Islet precursor cell (in vitro differentiated cells): ENCODE data around the gene ASIP.
A peak's percentile ranks its signal among the peaks of the same experiment; 100 is the strongest.
"Not testable (repeated sequence)": the region's sequence is repeated elsewhere in the genome, so short reads cannot be mapped to it uniquely, and the experiment has no call there.

ENCODE experiments used
- DNase-seq: peaks from one replicate; pipeline ENCODE4 v3.0.0-alpha.2; 2018

The ASIP gene

DNA sequence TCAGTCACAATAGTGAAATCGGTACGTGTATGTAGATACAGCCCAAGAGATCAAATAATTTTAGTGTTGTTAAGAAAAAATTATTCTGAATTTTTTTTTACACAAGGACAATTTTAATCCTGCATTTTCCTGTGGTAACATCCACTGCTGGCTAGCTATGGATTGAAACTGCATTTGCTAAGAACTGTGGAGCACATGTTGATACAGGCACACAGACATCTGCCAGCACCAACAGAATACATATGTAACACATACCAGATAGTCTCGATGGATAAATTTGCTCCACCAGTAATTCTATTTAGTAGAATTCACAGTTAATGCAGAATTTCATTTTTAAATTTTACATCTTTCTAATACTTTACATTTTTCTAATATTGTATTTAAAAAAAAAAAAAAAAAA is 2.2 kb downstream of the ASIP start:
- no peak for DNase-seq

DNA sequence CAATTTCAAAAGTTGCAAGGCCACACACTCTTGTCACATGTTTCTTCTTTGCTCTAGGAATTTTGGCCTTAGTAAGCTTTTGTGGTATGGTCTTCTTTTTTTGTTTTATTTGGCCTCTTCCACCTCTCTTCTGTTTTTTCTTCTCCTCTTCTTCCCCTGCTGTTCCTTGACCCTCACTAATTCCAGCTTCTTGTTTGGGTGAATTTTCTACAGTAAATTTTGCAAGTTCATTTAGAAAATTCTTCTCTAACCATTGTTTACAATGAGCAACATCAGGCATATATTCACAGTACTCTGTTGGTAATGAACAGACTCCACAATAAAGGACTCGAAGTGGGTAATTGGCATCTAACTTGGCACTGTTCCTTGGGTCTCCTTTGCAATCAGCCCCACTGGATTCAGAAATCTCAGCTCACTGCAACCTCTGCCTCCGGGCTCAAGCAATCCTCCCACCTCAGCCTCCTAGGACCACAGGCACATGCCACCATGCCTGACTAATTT is 5.0 kb downstream of the ASIP start:
- no peak for DNase-seq

DNA sequence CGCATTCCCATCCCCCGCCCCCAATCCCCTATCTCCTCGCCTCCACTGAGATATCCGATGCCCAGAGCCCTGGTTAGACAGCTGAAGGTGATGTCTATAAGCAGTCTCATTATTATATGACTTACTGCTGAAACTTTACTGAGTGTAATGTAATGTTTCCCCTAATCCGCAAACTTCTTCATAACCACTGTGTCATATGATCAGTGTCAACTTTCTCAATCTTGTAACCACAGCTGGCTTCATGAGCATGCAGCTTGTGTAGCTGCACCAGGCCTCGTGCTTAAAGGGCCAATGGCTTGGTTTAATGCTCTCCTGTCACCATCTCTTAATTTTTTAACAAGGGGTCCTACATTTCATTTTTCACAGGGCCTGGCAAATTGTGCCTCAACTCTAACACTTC is 8.1 kb downstream of the ASIP start:
- DNase-seq = no peak

DNA sequence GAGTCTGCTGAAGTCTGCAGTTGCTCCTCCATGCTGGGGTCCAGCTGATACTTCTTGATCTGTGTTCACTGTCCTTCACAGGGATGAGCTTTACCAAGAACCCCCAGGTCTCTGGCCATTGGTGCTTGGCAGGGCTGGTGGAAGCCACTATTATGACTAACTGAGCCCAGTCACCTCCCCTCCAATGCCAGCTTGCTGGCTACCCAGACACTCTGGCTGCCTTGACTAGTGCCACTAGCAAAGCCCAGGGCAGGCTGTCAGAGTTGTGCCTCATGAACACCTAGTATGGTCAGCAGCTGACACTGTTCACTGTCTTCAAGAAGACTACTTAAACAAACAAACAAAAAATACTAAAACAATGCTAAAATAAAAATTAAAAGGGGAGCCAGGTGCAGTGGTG is 8.8 kb downstream of the ASIP start:
- DNase-seq = no peak

DNA sequence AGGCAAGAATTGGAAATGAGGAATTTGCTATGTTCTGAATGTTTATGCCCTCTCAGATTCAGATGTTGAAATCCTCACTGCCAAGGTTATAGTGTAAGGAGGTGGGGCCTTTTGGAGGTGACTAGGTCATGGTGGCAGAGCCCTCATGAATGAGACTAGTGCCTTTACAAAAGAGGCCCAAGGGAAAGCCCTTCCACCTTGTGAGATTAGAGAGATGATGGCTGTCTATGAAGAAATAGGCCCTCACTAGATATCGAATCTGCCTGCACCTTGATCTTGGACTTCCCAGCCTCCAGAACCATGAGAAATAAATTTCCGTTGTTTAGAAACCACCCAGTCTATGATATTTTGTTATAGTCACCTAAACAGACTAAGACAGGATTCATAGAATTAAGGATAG is 10.4 kb downstream of the ASIP start:
- no peak for DNase-seq

DNA sequence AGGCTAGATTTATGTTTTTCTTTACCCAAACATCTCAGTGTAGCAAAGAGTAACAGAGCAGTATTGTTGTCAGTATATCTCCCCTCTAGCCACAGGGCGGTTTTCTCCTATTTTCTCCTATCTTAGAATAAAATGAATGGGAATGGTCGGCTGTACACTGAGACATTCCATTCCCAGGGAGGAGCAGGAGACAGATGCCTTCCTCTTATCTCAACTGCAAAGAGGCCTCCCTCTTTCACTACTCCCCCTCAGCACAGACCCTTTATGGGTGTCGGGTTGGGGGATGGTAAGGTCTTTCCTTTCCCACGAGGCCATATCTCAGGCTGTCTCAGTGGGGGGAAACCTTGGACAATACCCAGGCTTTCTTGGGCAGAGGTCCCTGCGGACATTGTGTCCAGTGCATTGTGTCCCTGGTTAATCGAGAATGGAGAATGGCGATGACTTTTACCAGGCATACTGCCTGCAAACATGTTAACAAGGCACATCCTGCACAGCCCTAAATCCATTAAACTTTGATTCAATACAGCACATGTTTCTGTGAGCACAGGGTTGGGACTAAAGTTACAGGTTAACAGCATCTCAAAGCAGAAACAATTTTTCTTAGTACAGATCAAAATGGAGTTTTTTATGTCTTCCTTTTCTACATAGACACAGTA is 11.3 kb downstream of the ASIP start:
- peak; percentile 57 for DNase-seq

DNA sequence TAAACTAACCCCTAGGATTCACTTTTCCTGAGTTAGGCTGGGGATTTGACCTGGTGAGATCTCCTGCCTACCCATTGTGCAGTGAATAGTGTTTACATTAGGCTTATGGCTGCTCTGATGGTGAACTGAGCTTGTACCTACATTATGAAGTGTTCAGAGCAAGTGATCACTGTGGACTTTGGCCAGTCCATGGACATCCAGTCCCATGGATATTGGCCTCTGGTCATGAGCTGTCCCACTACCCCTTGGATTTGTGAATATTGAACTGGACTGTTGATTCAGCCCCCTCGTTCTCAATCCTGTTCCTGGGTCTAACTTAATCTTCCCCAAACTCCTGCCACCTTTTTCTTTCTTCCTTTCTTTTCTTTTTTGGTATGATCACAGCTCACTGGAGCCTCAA is 13.8 kb downstream of the ASIP start:
- DNase-seq = no peak

DNA sequence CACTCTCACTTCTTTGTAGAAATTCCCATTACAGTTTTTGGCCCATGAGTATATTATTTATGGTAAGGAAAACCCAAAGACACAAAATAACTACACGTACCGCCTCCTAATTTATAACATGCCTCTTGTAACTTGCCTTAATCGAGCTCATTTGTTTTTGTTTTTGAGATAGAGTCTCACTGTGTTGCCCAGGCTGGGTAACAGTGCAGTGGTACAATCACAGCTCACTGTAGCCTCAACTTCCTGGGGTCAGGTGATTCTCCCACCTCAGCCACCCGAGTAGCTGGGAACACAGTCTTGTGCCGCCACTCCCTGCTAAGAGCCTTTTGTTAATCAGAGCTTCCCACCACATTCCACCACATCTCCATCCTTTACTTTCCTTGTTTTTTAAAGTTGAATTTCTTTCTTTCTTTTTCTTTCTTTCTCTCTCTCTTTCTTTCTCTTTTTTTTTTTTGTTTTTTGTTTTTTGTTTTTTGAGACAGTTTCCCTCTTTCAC is 15.5 kb downstream of the ASIP start:
- no peak for DNase-seq

DNA sequence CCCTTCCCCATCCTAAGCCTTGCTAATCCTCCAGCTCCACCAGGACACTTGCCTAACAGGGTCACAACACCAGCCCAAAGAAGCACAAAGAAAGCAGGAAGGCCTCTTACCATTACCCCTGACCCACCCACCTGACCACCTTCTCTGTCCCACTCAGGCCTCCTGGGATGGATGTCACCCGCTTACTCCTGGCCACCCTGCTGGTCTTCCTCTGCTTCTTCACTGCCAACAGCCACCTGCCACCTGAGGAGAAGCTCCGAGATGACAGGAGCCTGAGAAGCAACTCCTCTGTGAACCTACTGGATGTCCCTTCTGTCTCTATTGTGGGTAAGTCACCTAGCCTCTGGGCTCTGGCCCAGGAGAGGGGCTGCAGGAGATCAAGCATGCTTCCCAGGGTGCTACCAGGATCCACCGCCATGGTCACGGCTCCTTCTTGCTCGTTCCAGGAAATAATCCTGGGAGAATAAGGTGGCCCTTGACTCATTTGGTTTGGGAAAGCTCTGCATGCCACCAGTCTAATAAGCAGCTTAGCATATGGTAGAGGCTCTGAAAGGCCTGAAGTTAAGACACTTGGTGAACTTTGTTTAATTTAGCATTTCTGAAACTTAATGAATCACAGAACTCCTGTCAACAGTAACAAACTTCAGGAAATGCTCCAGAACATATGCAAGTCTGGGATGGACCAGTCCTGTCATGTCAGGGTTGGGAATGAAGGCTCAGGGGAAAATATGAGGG is 19.2 kb downstream of the ASIP start:
- DNase-seq = no peak

DNA sequence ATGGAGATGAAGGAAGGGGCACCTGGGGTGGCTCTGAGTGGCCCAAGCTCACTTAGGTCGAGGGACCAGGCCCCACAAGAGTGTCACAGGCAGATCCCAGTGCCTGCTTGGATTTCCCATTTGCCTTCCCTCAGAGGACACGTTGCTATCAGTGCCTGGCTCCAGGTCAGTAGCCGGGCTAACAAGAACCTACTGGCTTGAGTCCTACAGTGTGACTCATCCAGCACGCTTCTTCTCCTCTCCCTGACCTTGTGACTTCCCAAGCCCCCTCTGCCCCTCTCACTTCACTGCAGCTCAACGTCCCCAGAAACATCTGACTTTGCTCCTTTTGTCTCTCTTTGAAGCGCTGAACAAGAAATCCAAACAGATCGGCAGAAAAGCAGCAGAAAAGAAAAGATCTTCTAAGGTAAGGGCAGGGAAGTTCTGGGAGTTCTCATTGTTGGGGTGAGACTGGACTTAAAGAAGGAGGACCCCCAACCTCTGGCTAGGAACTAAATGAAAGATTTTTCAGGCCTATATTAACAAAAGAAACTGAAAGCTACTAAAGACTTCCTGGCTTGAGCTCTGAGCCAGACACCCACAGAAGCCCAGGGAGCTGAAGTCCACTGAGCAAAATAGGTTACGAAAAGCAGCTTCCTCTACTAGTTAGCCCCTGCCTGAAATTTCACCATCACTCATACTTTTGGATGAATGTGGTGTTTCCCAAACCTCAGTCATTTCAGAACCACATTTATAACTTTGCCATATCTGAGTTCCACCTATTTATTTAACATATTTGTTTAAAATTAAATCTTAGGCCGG is 21.5 kb downstream of the ASIP start:
- peak; percentile 77 for DNase-seq

DNA sequence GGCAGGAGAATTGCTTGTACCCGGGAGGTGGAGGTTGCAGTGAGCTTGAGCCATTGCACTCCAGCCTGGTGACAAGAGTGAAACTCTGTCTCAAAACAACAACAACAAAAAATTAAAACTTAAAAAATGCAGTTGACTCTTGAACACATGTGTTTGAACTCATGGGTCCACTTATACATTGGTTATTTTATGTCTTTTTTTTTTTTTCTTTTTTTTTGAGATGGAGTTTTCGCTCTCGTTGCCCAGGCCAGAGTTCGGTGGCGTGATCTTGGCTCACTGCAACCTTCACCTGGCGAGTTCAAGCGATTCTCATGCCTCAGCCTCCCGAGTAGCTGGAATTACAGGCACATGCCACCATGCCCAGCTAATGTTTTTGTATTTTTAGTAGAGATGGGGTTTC is 22.2 kb downstream of the ASIP start:
- not testable (repeated sequence) for DNase-seq

DNA sequence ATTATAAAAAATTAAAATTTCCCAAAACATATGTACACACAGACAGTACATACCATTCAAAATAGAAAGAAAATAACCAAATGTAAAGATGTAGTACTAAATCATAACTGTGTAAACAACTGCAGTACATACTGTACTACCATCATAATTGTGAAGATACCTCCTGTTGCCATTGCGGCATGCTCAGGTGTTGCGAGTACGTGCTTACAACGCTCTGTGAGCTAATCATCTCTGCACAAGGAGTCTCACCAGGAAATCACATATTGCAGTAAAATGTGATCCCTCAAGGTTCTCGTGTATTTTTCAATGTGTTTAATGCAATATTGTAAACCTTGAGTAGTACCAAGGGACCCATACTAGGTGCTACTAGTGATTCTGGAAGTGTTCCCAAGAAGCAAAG is 22.9 kb downstream of the ASIP start:
- no peak for DNase-seq

DNA sequence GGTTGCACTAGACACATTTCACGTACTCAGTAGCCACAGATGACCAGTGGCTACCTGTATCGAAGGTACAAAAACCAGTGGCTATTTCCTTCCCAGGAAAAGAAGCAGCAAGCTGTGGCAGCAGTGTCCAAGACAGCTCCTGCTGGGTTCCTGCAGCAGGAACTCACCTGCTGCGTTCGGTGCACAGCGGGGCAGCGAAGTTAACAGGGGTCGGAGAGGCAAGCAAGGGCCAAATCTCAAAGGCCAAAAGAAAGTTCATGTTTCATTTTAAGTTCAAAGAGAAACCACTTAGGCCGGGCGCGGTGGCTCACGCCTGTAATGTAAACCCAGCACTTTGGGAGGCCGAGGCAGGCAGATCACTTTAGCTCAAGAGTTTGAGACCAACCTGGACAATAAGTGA is 26.9 kb downstream of the ASIP start:
- peak; percentile 38 for DNase-seq

DNA sequence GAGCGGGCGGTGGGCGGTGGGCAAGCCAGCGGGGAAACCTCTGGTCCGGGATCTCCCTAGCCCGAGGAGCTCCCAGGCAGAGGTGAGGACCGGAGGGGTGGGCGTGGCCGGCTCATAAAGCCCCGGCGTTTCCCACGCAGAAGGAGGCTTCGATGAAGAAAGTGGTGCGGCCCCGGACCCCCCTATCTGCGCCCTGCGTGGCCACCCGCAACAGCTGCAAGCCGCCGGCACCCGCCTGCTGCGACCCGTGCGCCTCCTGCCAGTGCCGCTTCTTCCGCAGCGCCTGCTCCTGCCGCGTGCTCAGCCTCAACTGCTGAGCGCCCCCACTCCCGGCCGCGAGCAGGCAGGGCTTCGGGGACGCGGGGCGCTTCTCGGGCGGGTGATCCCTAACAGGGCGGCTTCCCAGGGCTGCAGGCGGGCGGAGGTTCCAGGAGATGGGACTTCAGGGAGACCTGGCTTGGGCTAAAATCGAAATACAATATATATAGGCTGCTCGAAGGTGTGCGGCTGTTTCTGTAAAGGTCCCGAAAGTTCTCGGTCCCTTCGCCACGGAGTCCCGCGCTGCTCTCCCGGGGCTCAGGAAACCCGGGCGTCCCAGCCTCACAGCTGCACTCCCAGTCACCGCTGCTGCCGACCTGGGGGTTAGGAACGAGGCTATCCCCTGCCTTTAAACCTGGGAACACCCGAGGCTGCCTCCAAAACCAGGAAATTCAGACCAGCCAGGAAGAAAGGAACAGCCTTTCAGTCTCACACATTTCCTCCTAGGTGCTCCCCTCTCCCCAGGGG is 27.8 kb downstream of the ASIP start:
- DNase-seq = peak; percentile 72

DNA sequence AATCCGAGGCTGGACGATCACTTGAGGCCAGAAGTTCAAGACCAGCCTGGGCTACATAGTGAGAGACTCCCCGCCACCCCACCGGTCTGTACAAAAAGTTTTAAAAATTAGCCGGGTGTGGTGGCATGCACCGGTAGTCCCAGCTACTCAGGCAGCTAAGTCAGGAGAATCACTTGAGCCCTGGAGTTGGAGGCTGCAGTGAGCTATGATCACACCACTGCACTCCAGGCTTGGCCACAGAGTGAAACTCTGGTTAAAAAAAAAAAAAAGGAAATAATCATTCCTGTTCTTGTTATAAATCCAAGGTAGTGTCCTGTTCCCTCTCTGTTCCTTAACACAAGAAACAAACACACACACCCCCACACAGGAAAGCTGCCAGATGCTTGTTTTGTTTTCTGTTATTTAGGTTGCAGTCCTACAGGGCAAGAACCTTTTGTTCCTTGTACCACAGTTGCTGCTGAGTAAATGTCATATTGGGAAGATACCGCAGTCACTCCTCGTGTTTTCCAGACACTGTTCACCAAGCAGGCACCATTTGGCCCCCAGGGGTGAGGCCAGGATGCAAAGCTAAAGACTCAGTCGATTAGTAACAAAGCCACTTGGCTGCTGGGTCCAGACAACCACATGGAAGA is 28.9 kb downstream of the ASIP start:
- DNase-seq = no peak

DNA sequence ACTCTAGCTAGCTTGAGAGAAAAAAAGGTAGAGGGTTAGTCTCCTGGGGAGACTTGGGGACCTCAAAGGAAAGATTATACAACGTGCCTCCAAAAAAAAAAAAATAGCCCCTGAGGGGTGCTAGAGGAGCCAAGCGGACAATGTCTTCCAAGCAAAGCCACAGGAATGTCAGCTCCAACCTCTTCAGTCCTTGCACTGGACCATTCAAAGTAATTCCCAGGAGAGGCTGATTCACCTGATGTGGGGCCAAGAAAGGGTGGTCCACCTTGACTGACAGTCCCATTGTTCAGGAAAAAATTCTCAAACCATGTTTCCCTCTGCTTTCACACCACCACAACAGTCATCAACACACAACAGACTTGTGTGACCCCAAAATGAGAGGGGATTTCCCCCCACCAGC is 30.7 kb downstream of the ASIP start:
- no peak for DNase-seq

DNA sequence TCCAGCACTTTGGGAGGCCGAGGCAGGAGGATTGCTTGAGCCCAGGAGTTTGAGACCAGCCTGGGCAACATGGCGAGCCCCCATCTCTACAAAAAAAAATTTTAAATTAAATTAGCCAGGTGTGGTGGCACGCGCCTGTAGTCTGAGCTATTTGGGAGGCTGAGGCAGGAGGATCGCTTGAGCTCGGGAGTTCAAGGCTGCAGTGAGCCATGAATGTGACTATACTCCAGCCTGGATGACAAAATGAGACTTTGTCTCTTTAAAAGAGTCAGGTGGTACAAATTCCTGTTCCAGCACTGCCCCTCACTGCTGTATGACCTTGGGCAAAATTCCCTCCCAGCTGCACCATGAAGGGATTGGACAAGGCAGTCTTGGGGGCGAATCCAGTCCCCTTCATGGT is 33.5 kb downstream of the ASIP start:
- no peak for DNase-seq

DNA sequence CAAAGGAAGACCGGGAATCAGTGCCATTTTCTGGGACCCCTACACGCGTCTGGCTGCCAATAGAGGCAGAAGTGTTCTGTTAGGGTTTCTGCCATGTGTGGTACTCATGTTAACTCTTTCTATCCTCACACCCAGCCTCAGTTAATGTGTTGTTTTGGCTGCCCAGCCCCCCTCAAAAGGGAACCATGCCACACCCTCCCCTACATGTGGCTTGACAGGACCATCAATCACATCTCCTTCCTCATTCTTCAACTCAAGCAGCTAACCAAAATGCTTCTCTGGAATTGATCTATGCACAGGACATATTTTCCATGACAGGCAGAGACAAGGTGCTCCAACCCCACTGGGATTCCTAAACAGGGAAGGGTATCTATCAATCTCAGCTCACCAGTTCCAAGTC is 40.0 kb downstream of the ASIP start:
- no peak for DNase-seq

DNA sequence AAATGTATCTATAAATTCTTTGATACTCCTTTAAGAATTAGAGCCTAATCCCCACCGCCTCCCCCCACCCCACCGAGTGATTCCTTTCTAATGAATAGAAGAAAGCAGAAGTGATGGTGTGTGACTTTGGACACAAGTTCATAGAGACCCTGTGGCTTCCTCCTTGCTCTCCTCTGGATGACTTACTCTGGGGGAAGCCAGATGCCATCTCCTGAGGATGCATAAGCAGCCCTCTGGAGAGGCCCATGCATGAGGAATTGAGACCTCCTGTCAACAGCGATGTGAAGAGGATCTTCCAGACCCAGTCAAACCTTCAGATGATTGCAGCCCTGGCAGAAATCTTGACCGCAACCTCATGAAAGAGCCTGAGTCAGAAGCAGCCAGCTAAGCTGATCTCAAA is 40.8 kb downstream of the ASIP start:
- DNase-seq = no peak

DNA sequence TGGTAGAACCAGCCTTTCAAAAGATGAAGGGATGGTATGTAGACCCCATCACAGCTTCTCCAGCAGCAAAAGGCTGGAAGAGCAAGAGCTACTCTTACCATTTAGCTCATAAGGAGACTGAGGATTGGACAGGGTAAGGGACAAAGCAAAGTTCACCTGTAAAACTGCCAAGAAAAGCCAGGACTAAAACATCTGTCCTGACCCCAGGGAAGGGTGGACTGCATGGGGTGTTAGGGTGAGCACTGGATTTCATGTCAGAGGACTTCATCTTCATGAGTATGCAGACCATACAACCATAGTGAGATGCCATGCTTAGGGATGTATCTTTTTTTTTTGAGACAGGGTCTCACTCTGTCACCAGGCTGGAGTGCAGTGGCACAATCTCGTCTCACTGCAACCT is 42.6 kb downstream of the ASIP start:
- DNase-seq = no peak

DNA sequence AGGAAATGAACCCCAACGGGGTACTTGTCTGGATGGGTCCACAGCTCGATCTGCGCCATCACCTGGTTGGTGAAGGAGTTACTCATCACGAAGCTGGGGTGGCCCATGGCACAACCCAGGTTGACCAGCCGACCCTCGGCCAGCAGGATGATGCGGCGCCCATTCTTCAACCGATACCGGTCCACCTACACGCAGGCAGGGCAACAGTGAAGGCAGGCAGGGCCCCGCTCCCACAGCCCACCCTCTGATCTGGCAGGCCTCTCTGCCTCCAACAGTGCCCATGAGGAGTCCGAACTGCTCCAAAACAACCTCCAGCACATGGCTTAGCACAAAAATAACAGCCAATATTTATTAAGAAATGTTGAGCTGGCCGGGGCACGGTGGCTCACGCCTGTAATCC is 44.2 kb downstream of the ASIP start:
- no peak for DNase-seq

DNA sequence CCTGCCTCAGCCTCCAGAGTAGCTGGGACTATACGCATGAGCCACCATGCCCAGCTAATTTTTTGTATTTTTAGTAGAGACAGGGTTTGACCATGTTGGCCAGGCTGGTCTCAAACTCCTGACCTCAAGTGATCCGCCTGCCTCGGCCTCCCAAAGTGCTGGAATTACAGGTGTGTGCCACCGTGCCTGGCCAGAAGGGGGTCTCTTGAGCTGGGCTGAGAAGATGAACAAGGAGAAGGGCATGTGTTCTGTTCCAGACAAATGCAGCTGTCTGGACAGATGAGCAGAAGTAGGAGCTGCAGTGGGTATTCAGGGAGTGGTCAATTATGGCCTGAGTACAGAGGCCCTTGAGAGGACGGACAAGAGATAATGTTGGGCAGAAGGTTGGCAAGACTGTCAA is 46.3 kb downstream of the ASIP start:
- not testable (repeated sequence) for DNase-seq
